DOHH2 (cell line): Measurements from ENCODE around the gene HMX3.
"Not testable (repeated sequence)": the region's sequence is repeated elsewhere in the genome, so short reads cannot be mapped to it uniquely, and the experiment has no call there.

Source experiments
- EZH2phosphoT487 ChIP-seq: fragments of 200-600 bp; sonication (generic); IDR thresholded peaks from 2 replicates; pipeline ENCODE4 v1.6.1; 2017; ENCODE audit warnings: borderline replicate concordance, mild to moderate bottlenecking, antibody characterized with exemption, low read length, moderate library complexity, mixed read lengths
- TF ChIP-seq, protein P1 (sequence below): fragments of 200-600 bp; sonication (generic); IDR thresholded peaks from one replicate; pipeline ENCODE4 v1.5.1; 2014; ENCODE audit warnings: antibody characterized with exemption, mild to moderate bottlenecking, low read depth, low read length; ENCODE audit not compliant: poor library complexity, severe bottlenecking

DNA sequence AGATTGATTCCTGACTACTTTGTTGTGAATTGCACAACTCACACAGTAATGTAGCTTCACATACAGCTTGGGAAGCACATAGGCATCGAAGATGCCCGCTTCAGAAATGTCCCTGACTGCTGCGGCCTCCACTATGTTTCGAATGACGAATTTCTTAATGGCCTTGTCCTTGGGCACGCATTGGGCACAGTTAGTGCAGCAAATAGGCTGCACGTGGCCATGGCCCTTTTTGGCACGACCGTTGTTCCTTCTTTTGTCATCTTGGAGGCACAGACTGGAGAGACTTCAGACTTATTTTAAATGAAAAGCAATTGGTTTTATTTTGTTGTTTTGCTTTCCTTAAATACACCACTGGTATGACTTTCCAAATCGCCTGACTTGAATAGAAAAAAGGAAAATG lies 35.8 kb downstream of the HMX3 start:
- TF ChIP-seq, protein P1, sequence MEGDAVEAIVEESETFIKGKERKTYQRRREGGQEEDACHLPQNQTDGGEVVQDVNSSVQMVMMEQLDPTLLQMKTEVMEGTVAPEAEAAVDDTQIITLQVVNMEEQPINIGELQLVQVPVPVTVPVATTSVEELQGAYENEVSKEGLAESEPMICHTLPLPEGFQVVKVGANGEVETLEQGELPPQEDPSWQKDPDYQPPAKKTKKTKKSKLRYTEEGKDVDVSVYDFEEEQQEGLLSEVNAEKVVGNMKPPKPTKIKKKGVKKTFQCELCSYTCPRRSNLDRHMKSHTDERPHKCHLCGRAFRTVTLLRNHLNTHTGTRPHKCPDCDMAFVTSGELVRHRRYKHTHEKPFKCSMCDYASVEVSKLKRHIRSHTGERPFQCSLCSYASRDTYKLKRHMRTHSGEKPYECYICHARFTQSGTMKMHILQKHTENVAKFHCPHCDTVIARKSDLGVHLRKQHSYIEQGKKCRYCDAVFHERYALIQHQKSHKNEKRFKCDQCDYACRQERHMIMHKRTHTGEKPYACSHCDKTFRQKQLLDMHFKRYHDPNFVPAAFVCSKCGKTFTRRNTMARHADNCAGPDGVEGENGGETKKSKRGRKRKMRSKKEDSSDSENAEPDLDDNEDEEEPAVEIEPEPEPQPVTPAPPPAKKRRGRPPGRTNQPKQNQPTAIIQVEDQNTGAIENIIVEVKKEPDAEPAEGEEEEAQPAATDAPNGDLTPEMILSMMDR = not testable (repeated sequence)
- not testable (repeated sequence) for TF ChIP-seq EZH2phosphoT487
